ENCODE measurements around the gene NMUR1. TPM values are rescaled to one million over a fixed set of nuclear protein-coding genes. Genes with fewer than 3 reads are reported as not detected.

NMUR1 gene
- total RNA-seq, 2 donors from 2014 or later = 3.1 to 3.4 TPM

DNA sequence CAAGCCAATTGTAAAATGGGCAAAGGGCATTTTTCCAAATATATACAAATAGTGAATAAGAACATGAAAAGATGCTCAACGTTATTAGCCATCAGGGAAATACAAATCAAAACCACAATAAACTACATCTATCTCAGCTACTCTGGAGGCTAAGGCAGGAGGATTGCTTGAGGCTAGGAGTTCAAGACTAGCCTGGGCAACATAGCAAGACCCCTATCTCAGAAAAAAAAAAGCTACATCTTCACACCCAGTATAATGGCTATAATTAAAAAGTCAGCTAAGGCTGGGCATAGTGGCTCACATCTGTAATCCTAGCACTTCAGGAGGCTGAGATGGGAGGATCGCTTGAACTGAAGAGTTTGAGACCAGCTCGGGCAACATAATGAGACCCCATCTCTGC lies 53.3 kb downstream of the NMUR1 start:
- no peak overlapping the region for H3K4me3 Mint-ChIP-seq
- H3K27ac Mint-ChIP-seq = no peak overlapping the region
- no peaks in the 10 kb centered on the region for H3K9me3 Mint-ChIP-seq
- ATAC-seq (no peak), DNase-seq (ENCODE audit: low spot score) (no peak)
- peaks cover 0 to 2% of the 10 kb centered on the region in 2 donors for H3K4me1 Mint-ChIP-seq (ENCODE audit: low read depth in 2 of 2)
- peaks cover 0 to 3% of the 10 kb centered on the region in 2 donors for H3K27me3 Mint-ChIP-seq
- H3K36me3 Mint-ChIP-seq = no peaks in the 10 kb centered on the region

DNA sequence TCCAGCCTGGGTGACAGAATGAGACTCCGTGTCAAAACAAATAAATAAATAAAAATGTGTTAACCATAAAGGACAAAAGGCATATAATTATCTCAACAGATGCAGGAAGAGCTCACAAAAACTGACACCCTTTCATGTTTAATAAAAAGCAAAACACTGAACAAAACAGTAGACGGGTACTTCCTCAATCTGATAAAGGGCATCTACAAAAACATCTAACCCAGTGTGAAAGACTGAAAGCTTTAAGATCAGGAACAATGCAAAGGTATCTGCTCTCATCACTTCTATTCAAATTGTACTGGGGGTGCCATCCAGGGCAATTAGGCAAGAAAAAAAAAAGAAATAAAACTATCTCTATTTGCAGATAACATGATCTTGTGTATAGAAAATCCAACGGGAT lies 54.3 kb downstream of the NMUR1 start:
- no peak for DNase-seq (ENCODE audit: low spot score)
- peak overlapping the region in 1 of 2 donors; percentile 21 for H3K27ac Mint-ChIP-seq

More for the DNA sequence above, 54.3 kb downstream of the NMUR1 start:
- Mint-ChIP-seq H3K4me1 (ENCODE audit: low read depth in 2 of 2) (peaks cover 0 to 2% of the 10 kb centered on the region in 2 donors), H3K36me3 (no peaks in the 10 kb centered on the region), H3K27me3 (peaks cover 0 to 3% of the 10 kb centered on the region in 2 donors), H3K4me3 (no peak overlapping the region), H3K9me3 (no peaks in the 10 kb centered on the region)
- ATAC-seq = no peak

Other genes with a start within 250 kb of the NMUR1 start
- gene B3GNT7, start 134.7 kb downstream of the NMUR1 start, total RNA-seq = 10 to 100 TPM; 12.6 to 20.1 TPM
- 1,000 to 10,000 TPM in 1 of 2 donors, 100 to 1,000 TPM in 1; 802 to 1,405 TPM for gene NCL, start 66.0 kb downstream of the NMUR1 start, total RNA-seq
- gene TEX44, start 62.4 kb upstream of the NMUR1 start, total RNA-seq = not detected
- gene PTMA, start 178.1 kb upstream of the NMUR1 start, total RNA-seq = 1,000 to 10,000 TPM; 1,013 to 1,764 TPM